Measurements from ENCODE around the gene BCAM.

Gene BCAM

DNA sequence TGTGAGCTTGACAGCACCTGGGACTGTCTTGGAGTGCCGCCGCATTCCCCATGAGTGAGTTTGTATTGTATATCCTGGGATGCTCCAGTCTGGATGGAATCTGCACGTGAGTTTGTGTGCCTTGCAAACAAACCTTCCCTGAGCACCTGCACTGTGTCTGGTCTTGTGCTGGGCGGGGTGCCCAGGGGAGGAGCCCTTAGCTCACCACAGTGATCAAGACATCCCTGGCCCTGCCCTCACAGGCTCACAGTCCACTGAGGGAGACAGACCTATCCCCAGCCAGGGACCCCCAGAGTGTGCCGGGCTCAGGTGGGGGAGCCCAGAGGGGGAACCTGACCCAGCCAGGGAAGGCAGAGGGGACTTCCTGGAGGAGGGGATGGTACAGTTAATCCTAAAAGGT, 1.7 kb upstream of the BCAM start:
- TF ChIP-seq, protein P1, sequence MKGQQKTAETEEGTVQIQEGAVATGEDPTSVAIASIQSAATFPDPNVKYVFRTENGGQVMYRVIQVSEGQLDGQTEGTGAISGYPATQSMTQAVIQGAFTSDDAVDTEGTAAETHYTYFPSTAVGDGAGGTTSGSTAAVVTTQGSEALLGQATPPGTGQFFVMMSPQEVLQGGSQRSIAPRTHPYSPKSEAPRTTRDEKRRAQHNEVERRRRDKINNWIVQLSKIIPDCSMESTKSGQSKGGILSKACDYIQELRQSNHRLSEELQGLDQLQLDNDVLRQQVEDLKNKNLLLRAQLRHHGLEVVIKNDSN (IDR thresholded peaks at IDR 0.05) = no peak
- TF ChIP-seq, protein P2, sequence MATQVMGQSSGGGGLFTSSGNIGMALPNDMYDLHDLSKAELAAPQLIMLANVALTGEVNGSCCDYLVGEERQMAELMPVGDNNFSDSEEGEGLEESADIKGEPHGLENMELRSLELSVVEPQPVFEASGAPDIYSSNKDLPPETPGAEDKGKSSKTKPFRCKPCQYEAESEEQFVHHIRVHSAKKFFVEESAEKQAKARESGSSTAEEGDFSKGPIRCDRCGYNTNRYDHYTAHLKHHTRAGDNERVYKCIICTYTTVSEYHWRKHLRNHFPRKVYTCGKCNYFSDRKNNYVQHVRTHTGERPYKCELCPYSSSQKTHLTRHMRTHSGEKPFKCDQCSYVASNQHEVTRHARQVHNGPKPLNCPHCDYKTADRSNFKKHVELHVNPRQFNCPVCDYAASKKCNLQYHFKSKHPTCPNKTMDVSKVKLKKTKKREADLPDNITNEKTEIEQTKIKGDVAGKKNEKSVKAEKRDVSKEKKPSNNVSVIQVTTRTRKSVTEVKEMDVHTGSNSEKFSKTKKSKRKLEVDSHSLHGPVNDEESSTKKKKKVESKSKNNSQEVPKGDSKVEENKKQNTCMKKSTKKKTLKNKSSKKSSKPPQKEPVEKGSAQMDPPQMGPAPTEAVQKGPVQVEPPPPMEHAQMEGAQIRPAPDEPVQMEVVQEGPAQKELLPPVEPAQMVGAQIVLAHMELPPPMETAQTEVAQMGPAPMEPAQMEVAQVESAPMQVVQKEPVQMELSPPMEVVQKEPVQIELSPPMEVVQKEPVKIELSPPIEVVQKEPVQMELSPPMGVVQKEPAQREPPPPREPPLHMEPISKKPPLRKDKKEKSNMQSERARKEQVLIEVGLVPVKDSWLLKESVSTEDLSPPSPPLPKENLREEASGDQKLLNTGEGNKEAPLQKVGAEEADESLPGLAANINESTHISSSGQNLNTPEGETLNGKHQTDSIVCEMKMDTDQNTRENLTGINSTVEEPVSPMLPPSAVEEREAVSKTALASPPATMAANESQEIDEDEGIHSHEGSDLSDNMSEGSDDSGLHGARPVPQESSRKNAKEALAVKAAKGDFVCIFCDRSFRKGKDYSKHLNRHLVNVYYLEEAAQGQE (IDR thresholded peaks at IDR 0.05; ENCODE audit: low read depth) = no peak
- TF ChIP-seq FOXM1 (IDR thresholded peaks at IDR 0.05; ENCODE audit: borderline replicate concordance, low read depth) (no peak), EP300 (IDR thresholded peaks at IDR 0.05; ENCODE audit: borderline replicate concordance) (no peak), CEBPB (IDR thresholded peaks at IDR 0.05) (no peak), RAD21 (IDR thresholded peaks at IDR 0.05; ENCODE audit: low read depth) (no peak), ZBTB7A (IDR thresholded peaks at IDR 0.05; ENCODE audit: low read depth) (no peak), TAF1 (IDR thresholded peaks at IDR 0.05; ENCODE audit: low read depth) (no peak), CREB1 (IDR thresholded peaks at IDR 0.05; ENCODE audit: low read depth) (no peak), TCF12 (IDR thresholded peaks at IDR 0.05; ENCODE audit: low read depth) (no peak), YY1 (IDR thresholded peaks at IDR 0.05; ENCODE audit: low read depth) (no peak), TEAD4 (IDR thresholded peaks at IDR 0.05) (no peak), EGR1 (IDR thresholded peaks at IDR 0.05) (no peak), NFIC (IDR thresholded peaks at IDR 0.05) (no peak)
- TF ChIP-seq, protein P3, sequence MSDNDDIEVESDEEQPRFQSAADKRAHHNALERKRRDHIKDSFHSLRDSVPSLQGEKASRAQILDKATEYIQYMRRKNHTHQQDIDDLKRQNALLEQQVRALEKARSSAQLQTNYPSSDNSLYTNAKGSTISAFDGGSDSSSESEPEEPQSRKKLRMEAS (IDR thresholded peaks at IDR 0.05) = no peak

DNA sequence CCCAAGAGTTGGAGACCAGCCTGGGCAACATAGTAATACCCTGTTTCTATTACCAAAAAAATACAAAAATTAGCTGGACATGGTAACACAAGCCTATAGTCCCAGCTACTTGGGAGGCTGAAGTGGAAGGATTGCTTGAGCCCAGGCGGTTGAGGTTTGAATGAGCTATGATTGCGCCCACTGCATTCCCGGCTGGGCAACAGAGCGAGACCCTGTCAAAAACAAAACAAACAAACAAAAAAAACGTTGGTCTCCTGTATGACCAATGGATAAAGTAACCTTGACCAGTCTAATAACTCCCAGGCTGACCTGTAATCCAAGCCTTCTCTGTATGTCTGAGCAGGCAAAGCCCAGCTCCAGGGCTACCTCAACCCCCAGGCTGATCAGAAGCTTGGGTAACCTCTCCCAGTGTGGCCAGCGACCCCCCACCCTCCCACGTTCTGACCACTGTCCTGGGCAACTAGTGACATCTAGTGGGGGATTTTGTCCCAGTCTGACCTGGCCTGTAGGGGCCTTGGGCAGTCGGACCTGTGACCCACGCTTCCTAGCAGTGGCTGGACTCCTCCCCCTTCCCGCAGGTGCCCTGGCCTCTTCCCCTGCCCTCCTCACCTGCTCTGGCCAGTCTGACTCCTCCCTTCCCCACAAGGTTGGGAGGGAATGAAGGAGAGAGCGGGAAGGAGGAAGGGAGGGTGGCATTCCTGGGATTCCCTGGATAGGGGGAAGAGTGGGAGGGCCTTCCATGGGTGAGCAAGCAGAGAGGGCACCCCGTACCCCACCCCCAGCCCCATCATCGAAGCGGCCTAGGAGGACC, 1.0 kb upstream of the BCAM start:
- TF ChIP-seq, protein P1 (IDR thresholded peaks at IDR 0.05) = no peak
- TF ChIP-seq ZBTB7A (IDR thresholded peaks at IDR 0.05; ENCODE audit: low read depth) (peak; percentile 9; the same call in 1 of the 2 replicates), CEBPB (IDR thresholded peaks at IDR 0.05) (no peak), YY1 (IDR thresholded peaks at IDR 0.05; ENCODE audit: low read depth) (0 out of 2 replicates have a peak, but pooled peaks have one; percentile 16), EGR1 (IDR thresholded peaks at IDR 0.05) (no peak; the same call in none of the 2 replicates), EP300 (IDR thresholded peaks at IDR 0.05; ENCODE audit: borderline replicate concordance) (peak; percentile 79), NFIC (IDR thresholded peaks at IDR 0.05) (peak; percentile 65), RAD21 (IDR thresholded peaks at IDR 0.05; ENCODE audit: low read depth) (peak; percentile 82), FOXM1 (IDR thresholded peaks at IDR 0.05; ENCODE audit: borderline replicate concordance, low read depth) (no peak), CREB1 (IDR thresholded peaks at IDR 0.05; ENCODE audit: low read depth) (no peak), TCF12 (IDR thresholded peaks at IDR 0.05; ENCODE audit: low read depth) (peak; percentile 80; the same call in 1 of the 2 replicates), TAF1 (IDR thresholded peaks at IDR 0.05; ENCODE audit: low read depth) (no peak), TEAD4 (IDR thresholded peaks at IDR 0.05) (peak; percentile 100)
- TF ChIP-seq, protein P2 (IDR thresholded peaks at IDR 0.05; ENCODE audit: low read depth) = no peak
- TF ChIP-seq, protein P3 (IDR thresholded peaks at IDR 0.05) = peak; percentile 62

DNA sequence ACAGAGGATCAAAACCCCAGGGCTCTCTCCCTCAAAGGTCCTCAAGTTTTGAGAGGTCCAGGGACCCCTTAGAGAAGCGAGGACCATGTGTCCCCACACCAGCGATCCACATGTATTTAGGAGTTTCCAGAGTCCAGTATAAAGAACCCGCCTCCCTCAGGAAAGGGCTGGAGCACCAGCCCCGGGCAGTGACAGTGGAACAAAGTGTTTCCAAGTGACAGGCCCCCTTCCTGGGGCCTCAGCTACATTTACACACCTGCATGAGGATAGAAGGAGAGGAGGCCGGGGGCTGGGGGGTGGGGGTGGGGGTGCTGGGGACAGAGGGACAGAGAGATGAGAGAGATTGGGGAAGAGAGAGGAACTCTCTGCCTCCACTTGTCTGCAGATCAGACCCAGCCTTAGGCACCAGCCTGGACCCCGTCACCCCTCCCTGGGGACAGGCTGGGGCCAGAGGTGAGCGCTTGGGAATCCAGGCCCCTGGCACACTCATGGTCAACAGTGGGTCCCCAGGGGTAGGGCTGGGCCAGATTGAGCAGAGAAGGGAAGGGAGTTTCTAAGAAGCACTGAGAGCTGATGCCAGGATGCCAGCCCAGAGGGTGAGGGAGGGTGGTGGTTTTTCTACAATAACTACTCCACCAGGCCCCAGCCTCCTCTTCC, 802 bp downstream of the BCAM start:
- TF ChIP-seq EP300 (IDR thresholded peaks at IDR 0.05; ENCODE audit: borderline replicate concordance) (no peak), FOXM1 (IDR thresholded peaks at IDR 0.05; ENCODE audit: borderline replicate concordance, low read depth) (no peak), RAD21 (IDR thresholded peaks at IDR 0.05; ENCODE audit: low read depth) (no peak), NFIC (IDR thresholded peaks at IDR 0.05) (no peak), EGR1 (IDR thresholded peaks at IDR 0.05) (no peak), ZBTB7A (IDR thresholded peaks at IDR 0.05; ENCODE audit: low read depth) (no peak; the same call in 1 of the 2 replicates), TEAD4 (IDR thresholded peaks at IDR 0.05) (no peak)
- TF ChIP-seq, protein P3 (IDR thresholded peaks at IDR 0.05) = no peak
- TF ChIP-seq, protein P1 (IDR thresholded peaks at IDR 0.05) = no peak

All from Ishikawa (cell line).